Measurements from ENCODE around the gene GPR89B.
"Not testable (repeated sequence)": the region's sequence is repeated elsewhere in the genome, so short reads cannot be mapped to it uniquely, and the experiment has no call there.

GPR89B gene

GRCh38 chr1:147924813-147925212 is 3.4 kb upstream of the GPR89B start:
- TF ChIP-seq, protein P1, sequence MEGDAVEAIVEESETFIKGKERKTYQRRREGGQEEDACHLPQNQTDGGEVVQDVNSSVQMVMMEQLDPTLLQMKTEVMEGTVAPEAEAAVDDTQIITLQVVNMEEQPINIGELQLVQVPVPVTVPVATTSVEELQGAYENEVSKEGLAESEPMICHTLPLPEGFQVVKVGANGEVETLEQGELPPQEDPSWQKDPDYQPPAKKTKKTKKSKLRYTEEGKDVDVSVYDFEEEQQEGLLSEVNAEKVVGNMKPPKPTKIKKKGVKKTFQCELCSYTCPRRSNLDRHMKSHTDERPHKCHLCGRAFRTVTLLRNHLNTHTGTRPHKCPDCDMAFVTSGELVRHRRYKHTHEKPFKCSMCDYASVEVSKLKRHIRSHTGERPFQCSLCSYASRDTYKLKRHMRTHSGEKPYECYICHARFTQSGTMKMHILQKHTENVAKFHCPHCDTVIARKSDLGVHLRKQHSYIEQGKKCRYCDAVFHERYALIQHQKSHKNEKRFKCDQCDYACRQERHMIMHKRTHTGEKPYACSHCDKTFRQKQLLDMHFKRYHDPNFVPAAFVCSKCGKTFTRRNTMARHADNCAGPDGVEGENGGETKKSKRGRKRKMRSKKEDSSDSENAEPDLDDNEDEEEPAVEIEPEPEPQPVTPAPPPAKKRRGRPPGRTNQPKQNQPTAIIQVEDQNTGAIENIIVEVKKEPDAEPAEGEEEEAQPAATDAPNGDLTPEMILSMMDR (IDR thresholded peaks at IDR 0.05; ENCODE audit: insufficient read depth, low read length, poor library complexity, severe bottlenecking): no peak
- H3K36me3 ChIP-seq (ENCODE audit: control insufficient read depth, insufficient read depth, low read length): no peaks in the 10 kb centered on the region
- DNase-seq (ENCODE audit: extremely low read depth, insufficient read length): no peak
- no peaks in the 10 kb centered on the region for H3K27me3 ChIP-seq (replicated peaks; ENCODE audit: control insufficient read depth, insufficient read depth, low read length)
- no peak overlapping the region for H3K4me3 ChIP-seq (replicated peaks; ENCODE audit: low read depth, low read length)

DNA sequence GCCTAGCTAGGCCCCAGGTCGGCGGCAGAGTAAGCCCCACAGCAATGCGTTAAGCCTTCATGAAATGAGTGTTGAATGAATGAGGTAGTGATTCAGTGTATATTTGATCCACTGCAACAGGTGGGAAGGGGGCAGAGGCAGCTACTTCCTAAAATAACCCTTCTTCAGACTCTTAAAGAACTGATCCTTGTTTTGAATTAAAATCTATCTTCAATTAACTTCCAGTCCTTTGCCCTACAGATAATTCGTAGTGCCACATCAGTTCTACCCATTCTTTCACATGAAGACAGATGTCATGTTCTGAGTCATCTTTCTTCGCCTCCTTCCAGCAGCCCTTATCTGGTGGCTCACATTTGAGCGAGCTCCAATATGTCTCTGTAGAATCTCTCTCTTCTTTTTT is 1.0 kb upstream of the GPR89B start:
- not testable (repeated sequence) for DNase-seq (ENCODE audit: extremely low read depth, insufficient read length)

DNA sequence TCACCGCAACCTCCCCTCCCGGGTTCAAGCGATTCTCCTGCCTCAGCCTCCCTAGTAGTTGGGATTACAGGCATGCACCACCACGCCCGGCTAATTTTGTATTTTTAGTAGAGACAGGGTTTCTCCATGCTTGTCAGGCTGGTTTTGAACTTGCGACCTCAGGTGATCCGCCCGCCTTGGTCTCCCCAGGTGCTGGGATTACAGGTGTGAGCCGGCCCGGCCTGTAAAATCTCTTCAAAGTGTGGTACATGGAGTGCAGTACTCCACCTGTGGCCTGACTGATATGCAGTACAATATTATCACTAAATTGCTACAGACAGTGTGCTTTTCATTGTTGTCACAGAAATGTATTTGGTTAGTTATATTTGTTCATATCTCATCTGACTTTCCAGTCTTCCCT is 531 bp upstream of the GPR89B start:
- not testable (repeated sequence) for H3K36me3 ChIP-seq (ENCODE audit: control insufficient read depth, insufficient read depth, low read length); H3K27me3 ChIP-seq (replicated peaks; ENCODE audit: control insufficient read depth, insufficient read depth, low read length); H3K4me3 ChIP-seq (replicated peaks; ENCODE audit: low read depth, low read length); DNase-seq (ENCODE audit: extremely low read depth, insufficient read length)

More for the DNA sequence above, 1.0 kb upstream of the GPR89B start:
- not testable (repeated sequence) for H3K27me3 ChIP-seq (replicated peaks; ENCODE audit: control insufficient read depth, insufficient read depth, low read length); H3K4me3 ChIP-seq (replicated peaks; ENCODE audit: low read depth, low read length); H3K36me3 ChIP-seq (ENCODE audit: control insufficient read depth, insufficient read depth, low read length)

DNA sequence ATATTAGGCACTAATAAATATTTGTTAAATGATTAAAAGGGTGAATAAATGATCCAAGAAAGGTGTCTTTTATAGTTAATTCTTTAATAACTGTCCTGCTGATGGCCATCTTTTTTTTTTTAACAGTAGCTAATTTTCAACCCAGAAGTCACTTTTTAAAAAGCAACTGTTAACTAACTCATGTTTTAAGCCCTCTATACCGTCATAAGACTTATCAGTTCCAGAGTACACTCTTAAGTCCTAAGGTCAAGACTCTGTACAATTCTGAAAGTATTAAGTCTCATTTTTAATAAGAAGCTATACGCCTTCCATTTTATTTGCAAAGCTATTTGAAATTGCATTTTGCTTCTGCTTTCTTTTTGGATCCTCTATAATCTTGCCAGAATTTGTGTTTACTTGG is 2.9 kb downstream of the GPR89B start:
- DNase-seq (ENCODE audit: extremely low read depth, insufficient read length); H3K4me3 ChIP-seq (replicated peaks; ENCODE audit: low read depth, low read length); H3K27me3 ChIP-seq (replicated peaks; ENCODE audit: control insufficient read depth, insufficient read depth, low read length); H3K36me3 ChIP-seq (ENCODE audit: control insufficient read depth, insufficient read depth, low read length): not testable (repeated sequence)

GRCh38 chr1:147935296-147935695 is 7.1 kb downstream of the GPR89B start:
- H3K4me3 ChIP-seq (replicated peaks; ENCODE audit: low read depth, low read length); DNase-seq (ENCODE audit: extremely low read depth, insufficient read length); H3K36me3 ChIP-seq (ENCODE audit: control insufficient read depth, insufficient read depth, low read length); H3K27me3 ChIP-seq (replicated peaks; ENCODE audit: control insufficient read depth, insufficient read depth, low read length): not testable (repeated sequence)

- not testable (repeated sequence) for H3K4me3 ChIP-seq (replicated peaks; ENCODE audit: low read depth, low read length); DNase-seq (ENCODE audit: extremely low read depth, insufficient read length); H3K36me3 ChIP-seq (ENCODE audit: control insufficient read depth, insufficient read depth, low read length); H3K27me3 ChIP-seq (replicated peaks; ENCODE audit: control insufficient read depth, insufficient read depth, low read length)
These were observed 12.2 kb downstream of the GPR89B start for GRCh38 chr1:147940456-147940855.

- H3K4me3 ChIP-seq (replicated peaks; ENCODE audit: low read depth, low read length); H3K36me3 ChIP-seq (ENCODE audit: control insufficient read depth, insufficient read depth, low read length); DNase-seq (ENCODE audit: extremely low read depth, insufficient read length): not testable (repeated sequence)
These were observed 14.3 kb downstream of the GPR89B start for GRCh38 chr1:147942563-147942962.

DNA sequence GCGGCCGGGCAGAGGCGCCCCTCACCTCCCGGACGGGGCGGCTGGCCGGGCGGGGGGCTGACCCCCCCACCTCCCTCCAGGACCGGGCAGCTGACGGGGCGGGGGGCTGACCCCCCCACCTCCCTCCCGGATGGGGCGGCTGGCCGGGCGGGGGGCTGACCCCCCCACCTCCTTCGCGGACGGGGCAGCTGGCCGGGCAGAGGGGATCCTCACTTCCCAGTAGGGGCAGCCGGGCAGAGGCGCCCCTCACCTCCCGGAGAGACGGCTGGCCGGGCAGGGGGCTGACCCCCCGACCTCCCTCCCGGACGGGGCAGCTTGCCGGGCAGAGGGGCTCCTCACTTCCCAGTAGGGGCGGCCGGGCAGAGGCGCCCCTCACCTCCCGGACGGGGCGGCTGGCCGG is 21.3 kb downstream of the GPR89B start:
- not testable (repeated sequence) for H3K36me3 ChIP-seq (ENCODE audit: control insufficient read depth, insufficient read depth, low read length); H3K27me3 ChIP-seq (replicated peaks; ENCODE audit: control insufficient read depth, insufficient read depth, low read length); H3K4me3 ChIP-seq (replicated peaks; ENCODE audit: low read depth, low read length); DNase-seq (ENCODE audit: extremely low read depth, insufficient read length)

More at GRCh38 chr1:147942563-147942962, 14.3 kb downstream of the GPR89B start:
- not testable (repeated sequence) for H3K27me3 ChIP-seq (replicated peaks; ENCODE audit: control insufficient read depth, insufficient read depth, low read length)

DNA sequence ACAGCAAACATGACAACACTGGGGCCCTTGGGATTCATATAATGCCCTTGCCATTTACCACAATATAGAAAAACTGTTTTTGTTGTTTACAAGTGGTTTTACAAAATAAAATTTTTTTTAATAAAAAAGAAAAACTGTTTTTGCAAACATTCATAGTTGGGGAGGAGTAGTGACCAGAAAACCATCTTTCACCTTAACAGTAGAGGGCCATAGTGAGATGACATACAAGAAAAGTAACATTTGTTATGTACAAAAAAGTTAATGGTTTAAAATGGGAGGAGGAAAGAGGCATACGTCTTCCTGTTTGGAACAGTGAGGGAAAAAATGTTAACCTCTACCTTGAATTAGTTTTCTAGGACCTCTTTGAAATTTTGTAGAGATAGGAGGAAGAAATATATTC is 30.7 kb downstream of the GPR89B start:
- H3K27me3 ChIP-seq (replicated peaks; ENCODE audit: control insufficient read depth, insufficient read depth, low read length); DNase-seq (ENCODE audit: extremely low read depth, insufficient read length); H3K4me3 ChIP-seq (replicated peaks; ENCODE audit: low read depth, low read length); H3K36me3 ChIP-seq (ENCODE audit: control insufficient read depth, insufficient read depth, low read length): not testable (repeated sequence)

- not testable (repeated sequence) for H3K36me3 ChIP-seq (ENCODE audit: control insufficient read depth, insufficient read depth, low read length); H3K4me3 ChIP-seq (replicated peaks; ENCODE audit: low read depth, low read length); H3K27me3 ChIP-seq (replicated peaks; ENCODE audit: control insufficient read depth, insufficient read depth, low read length); DNase-seq (ENCODE audit: extremely low read depth, insufficient read length)
These were observed 31.5 kb downstream of the GPR89B start for GRCh38 chr1:147959680-147960079.

DNA sequence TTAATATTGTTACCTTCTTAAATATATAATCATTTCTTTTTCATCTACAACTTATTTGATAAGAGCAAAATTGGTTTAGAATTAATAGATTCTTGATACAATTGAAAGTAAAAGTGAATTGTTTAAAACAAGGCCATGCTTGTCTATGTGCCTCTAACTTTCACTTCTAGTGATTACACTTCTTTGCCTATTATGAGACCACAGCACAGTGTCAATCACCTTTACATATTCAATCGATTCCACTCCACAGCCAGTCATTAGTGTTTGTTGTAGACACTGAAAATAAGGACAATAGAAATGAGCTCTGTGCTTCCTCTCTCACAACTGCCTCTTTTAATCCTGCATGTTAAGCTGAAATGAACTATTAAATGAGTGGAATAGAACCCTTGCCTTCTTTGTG is 36.4 kb downstream of the GPR89B start:
- DNase-seq (ENCODE audit: extremely low read depth, insufficient read length); H3K27me3 ChIP-seq (replicated peaks; ENCODE audit: control insufficient read depth, insufficient read depth, low read length); H3K4me3 ChIP-seq (replicated peaks; ENCODE audit: low read depth, low read length); H3K36me3 ChIP-seq (ENCODE audit: control insufficient read depth, insufficient read depth, low read length): not testable (repeated sequence)

DNA sequence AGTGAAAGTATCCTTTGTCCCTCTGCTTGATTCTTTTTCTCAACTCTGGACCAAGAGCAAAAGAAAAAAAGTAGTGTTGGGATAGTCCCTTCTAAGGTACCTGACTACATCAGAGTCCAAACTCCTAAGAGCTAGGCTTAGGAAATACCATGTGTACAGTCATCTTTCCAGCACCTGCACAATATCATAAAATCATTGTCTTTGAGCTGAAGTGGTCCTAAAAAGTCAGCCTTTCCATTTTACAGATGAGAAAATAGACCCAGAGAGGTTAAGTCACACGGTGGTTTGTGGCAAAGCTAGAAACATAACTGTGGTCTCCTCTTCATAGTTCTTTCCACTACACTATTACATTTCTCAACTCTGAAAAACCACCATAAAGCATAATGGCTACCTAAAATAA is 38.4 kb downstream of the GPR89B start:
- H3K27me3 ChIP-seq (replicated peaks; ENCODE audit: control insufficient read depth, insufficient read depth, low read length); H3K36me3 ChIP-seq (ENCODE audit: control insufficient read depth, insufficient read depth, low read length); DNase-seq (ENCODE audit: extremely low read depth, insufficient read length); H3K4me3 ChIP-seq (replicated peaks; ENCODE audit: low read depth, low read length): not testable (repeated sequence)

- H3K36me3 ChIP-seq (ENCODE audit: control insufficient read depth, insufficient read depth, low read length); DNase-seq (ENCODE audit: extremely low read depth, insufficient read length); H3K27me3 ChIP-seq (replicated peaks; ENCODE audit: control insufficient read depth, insufficient read depth, low read length); H3K4me3 ChIP-seq (replicated peaks; ENCODE audit: low read depth, low read length): not testable (repeated sequence)
These were observed 50.9 kb downstream of the GPR89B start for GRCh38 chr1:147978896-147979651.

DNA sequence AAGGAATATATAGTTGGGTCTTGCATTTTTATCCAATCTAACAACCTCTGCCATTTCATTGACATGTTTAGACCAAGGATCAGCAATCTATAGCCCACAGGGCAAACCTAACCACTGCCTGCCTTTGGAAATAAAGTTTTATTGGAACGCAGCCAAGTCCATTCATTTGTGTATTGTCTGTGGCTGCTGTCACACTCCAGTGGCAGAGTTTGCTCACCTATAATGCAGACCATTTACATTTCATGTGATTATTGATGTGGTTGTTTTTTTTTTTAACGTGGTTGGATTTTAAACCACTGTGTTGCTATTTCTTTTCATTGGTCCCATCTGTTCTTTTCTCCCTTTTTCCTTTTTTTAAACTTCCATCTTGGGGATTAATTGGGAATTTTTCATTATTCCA is 57.2 kb downstream of the GPR89B start:
- not testable (repeated sequence) for DNase-seq (ENCODE audit: extremely low read depth, insufficient read length); H3K36me3 ChIP-seq (ENCODE audit: control insufficient read depth, insufficient read depth, low read length); H3K27me3 ChIP-seq (replicated peaks; ENCODE audit: control insufficient read depth, insufficient read depth, low read length); H3K4me3 ChIP-seq (replicated peaks; ENCODE audit: low read depth, low read length)

All from GM06990 (cell line).